Measurements from ENCODE around the gene OR52A5.

- no peak for TF ChIP-seq CTCF (IDR thresholded peaks at IDR 0.05)
- no peak for TF ChIP-seq POLR2A (IDR thresholded peaks at IDR 0.05)
- no peak for TF ChIP-seq POLR2AphosphoS5 (IDR thresholded peaks at IDR 0.05)
Observed at GRCh38 chr11:5174934-5175333, 36.8 kb upstream of the OR52A5 start.
